ENCODE results near the gene LBP. TPM values are rescaled to one million over a fixed set of nuclear protein-coding genes. Genes with fewer than 3 reads are reported as not detected.

LBP gene
- total and polyA plus RNA-seq, 2 donors (not counting 3 experiments of a cell fraction or from before 2014, with no cell fraction given), result 0.03 TPM; not detected in 1

DNA sequence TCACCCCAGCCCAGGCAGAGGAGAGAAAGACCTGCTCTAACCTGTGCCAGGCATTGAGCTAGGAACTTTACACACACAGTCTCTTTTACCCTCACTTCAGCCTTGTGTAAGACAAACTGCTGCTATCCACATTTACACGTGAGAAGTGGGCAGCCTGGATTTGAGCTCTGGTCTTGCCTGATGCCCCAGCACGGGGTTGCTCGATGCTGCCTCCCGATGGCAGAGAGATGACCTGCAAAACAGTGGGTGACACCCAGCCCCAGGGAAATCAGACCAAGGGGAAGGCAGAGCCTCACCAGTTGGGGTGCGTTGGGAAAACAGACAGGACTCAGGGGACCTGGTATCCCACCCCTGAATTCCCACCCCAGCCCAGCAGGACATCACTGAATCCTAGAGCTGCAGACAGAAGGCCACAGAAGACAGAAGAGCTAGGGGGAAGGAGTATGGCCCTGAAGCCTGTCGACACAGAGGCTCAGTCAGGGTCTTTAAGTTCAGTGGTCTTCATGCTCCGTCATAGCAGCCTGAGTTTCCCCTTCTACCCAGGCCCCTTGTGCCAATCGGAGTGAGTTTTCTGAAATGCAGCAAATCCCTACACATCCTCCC is 41.3 kb upstream of the LBP start:
- Histone ChIP-seq H3K36me3 (ENCODE audit: control insufficient read depth in 2 of 2, extremely low read depth in 1 of 2, insufficient read depth in 2 of 2, low read length in 2 of 2) (no peaks in the 10 kb centered on the region), H3K9me1 (replicated peaks; ENCODE audit: control insufficient read depth, extremely low read depth, insufficient read depth, low read length) (no peaks in the 10 kb centered on the region), H2AFZ (ENCODE audit: low read depth, low read length) (no peak overlapping the region), H3K27me3 (ENCODE audit: control insufficient read depth in 2 of 2, insufficient read depth in 2 of 2, low read length in 2 of 2) (peaks cover 2% of the 10 kb centered on the region in 2 experiments), H3K4me2 (ENCODE audit: insufficient read depth, low read length) (no peak overlapping the region), H3K9me3 (replicated peaks; ENCODE audit: control insufficient read depth, insufficient read depth, low read length) (no peaks in the 10 kb centered on the region), H3K27ac (ENCODE audit: insufficient read depth, low read depth, low read length) (no peak overlapping the region), H3K9ac (replicated peaks; ENCODE audit: extremely low read depth, insufficient read depth, low read length) (no peak overlapping the region), H3K4me3 (replicated peaks in 1 of 3; ENCODE audit: insufficient read depth in 1 of 3, low read depth in 1 of 3, low read length in 3 of 3) (no peak overlapping the region), H3K79me2 (ENCODE audit: control insufficient read depth, insufficient read depth, low read length) (no peaks in the 10 kb centered on the region), H4K20me1 (replicated peaks; ENCODE audit: control insufficient read depth, extremely low read depth, insufficient read depth, low read length) (no peaks in the 10 kb centered on the region), H3K4me1 (ENCODE audit: control insufficient read depth, extremely low read depth, insufficient read depth, low read length) (no peaks in the 10 kb centered on the region)
- intact Hi-C loops (cut with micrococcal nuclease), result loop anchor here (1.0 kb wide), 1 partner anchor 76 kb away; no protein-coding TSS in a partner anchor
- dilution Hi-C loops (cut with MboI; ENCODE audit: extremely low pct_ligation_motif_present, low sequenced_read_pairs), result no loop called here
- no TSS peak for BruUV-seq (replicated peaks)
- FAIRE-seq (peak; percentile 62), DNase-seq (ENCODE audit: low read depth, low spot score) (peak; percentile 30)
- peak; percentile 40 to 70 for TF ChIP-seq CTCF (IDR thresholded peaks at IDR 0.05; ENCODE audit: extremely low read depth in 1 of 2, insufficient read depth in 1 of 2, low read depth in 1 of 2, low read length in 2 of 2)
- no peak for TF ChIP-seq MYC (IDR thresholded peaks at IDR 0.05; ENCODE audit: low read depth, low read length)
- POLR2A ChIA-PET, result no interaction called here
- CTCF ChIA-PET, result interaction anchor here (0.5 to 9.2 kb wide), 24 partner anchors 9 to 771 kb away, joined by 3 to 204 read pairs (median 4); no protein-coding TSS in a partner anchor

GRCh38 chr20:38305541-38305940 is 40.7 kb upstream of the LBP start:
- Histone ChIP-seq H3K79me2 (ENCODE audit: control insufficient read depth, insufficient read depth, low read length) (no peaks in the 10 kb centered on the region), H3K36me3 (ENCODE audit: control insufficient read depth in 2 of 2, extremely low read depth in 1 of 2, insufficient read depth in 2 of 2, low read length in 2 of 2) (no peaks in the 10 kb centered on the region), H3K4me1 (ENCODE audit: control insufficient read depth, extremely low read depth, insufficient read depth, low read length) (no peaks in the 10 kb centered on the region), H3K27me3 (ENCODE audit: control insufficient read depth in 2 of 2, insufficient read depth in 2 of 2, low read length in 2 of 2) (peaks cover 2% of the 10 kb centered on the region in 2 experiments), H3K4me3 (replicated peaks in 1 of 3; ENCODE audit: insufficient read depth in 1 of 3, low read depth in 1 of 3, low read length in 3 of 3) (no peak overlapping the region), H3K27ac (ENCODE audit: insufficient read depth, low read depth, low read length) (no peak overlapping the region), H3K9ac (replicated peaks; ENCODE audit: extremely low read depth, insufficient read depth, low read length) (no peak overlapping the region), H3K9me3 (replicated peaks; ENCODE audit: control insufficient read depth, insufficient read depth, low read length) (no peaks in the 10 kb centered on the region), H4K20me1 (replicated peaks; ENCODE audit: control insufficient read depth, extremely low read depth, insufficient read depth, low read length) (no peaks in the 10 kb centered on the region), H2AFZ (ENCODE audit: low read depth, low read length) (no peak overlapping the region), H3K4me2 (ENCODE audit: insufficient read depth, low read length) (no peak overlapping the region), H3K9me1 (replicated peaks; ENCODE audit: control insufficient read depth, extremely low read depth, insufficient read depth, low read length) (no peaks in the 10 kb centered on the region)
- no TSS peak for BruUV-seq (replicated peaks)
- ChIA-PET CTCF (interaction anchor here (0.6 to 9.2 kb wide), 17 partner anchors 11 to 772 kb away, joined by 3 to 204 read pairs (median 5); no protein-coding TSS in a partner anchor), POLR2A (no interaction called here)
- no peak for DNase-seq (ENCODE audit: low read depth, low spot score)
- intact Hi-C loops (cut with micrococcal nuclease), result loop anchor here (1.0 kb wide), 1 partner anchor 76 kb away; no protein-coding TSS in a partner anchor
- FAIRE-seq, result no peak
- dilution Hi-C loops (cut with MboI; ENCODE audit: extremely low pct_ligation_motif_present, low sequenced_read_pairs), result no loop called here
- TF ChIP-seq CTCF (IDR thresholded peaks at IDR 0.05; ENCODE audit: extremely low read depth in 1 of 2, insufficient read depth in 1 of 2, low read depth in 1 of 2, low read length in 2 of 2) (no peak), EZH2 (IDR thresholded peaks at IDR 0.05; ENCODE audit: borderline replicate concordance, low read depth, low read length, severe bottlenecking) (no peak), MYC (IDR thresholded peaks at IDR 0.05; ENCODE audit: low read depth, low read length) (no peak), FOS (IDR thresholded peaks at IDR 0.05; ENCODE audit: borderline replicate concordance, insufficient read depth, low read length) (no peak), JUN (IDR thresholded peaks at IDR 0.05; ENCODE audit: borderline replicate concordance, insufficient read depth, insufficient read length, low read depth) (no peak), POLR2AphosphoS5 (IDR thresholded peaks at IDR 0.05; ENCODE audit: insufficient read depth, low read depth, low read length) (no peak), POLR2A (IDR thresholded peaks at IDR 0.05; ENCODE audit: low read depth, low read length) (no peak), GATA2 (IDR thresholded peaks at IDR 0.05; ENCODE audit: insufficient read depth, insufficient read length, low read depth, low read length) (no peak)
- TF ChIP-seq, protein P1, sequence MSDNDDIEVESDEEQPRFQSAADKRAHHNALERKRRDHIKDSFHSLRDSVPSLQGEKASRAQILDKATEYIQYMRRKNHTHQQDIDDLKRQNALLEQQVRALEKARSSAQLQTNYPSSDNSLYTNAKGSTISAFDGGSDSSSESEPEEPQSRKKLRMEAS (IDR thresholded peaks at IDR 0.05; ENCODE audit: insufficient read depth, insufficient read length), result no peak

All from endothelial cell of umbilical vein (primary cell).